Activated CD4-positive, alpha-beta T cell treated with anti-CD3 and anti-CD28 coated beads for 36 hours (primary cell): ENCODE data around the gene HBG2. TPM values are rescaled to one million over a fixed set of nuclear protein-coding genes. Genes with fewer than 3 reads are reported as not detected.
"Not testable (repeated sequence)": the region's sequence is repeated elsewhere in the genome, so short reads cannot be mapped to it uniquely, and the experiment has no call there.

Experiments used
- ATAC-seq: fragments of 200-7000 bp; cut with Tn5 transposase; one replicate; pipeline ENCODE4 v1.10.0; 2021; ENCODE audit warnings: mild to moderate bottlenecking, moderate library complexity
- CTCF ChIA-PET: fragments of 350-600 bp; sonication (Branson Sonifier 250); formaldehyde crosslinking; loops from one replicate; lab custom pipeline; 2021; ENCODE audit warnings: antibody characterized with exemption; lab: Charles Lee
- POLR2A ChIA-PET: fragments of 350-600 bp; sonication (Branson Sonifier 250); formaldehyde crosslinking; loops from one replicate; lab custom pipeline; 2021; ENCODE audit warnings: antibody characterized with exemption, inconsistent platforms; lab: Charles Lee
- DNase-seq: peaks from one replicate; pipeline ENCODE4 v3.0.0-alpha.2; 2020
- H3K27ac Mint-ChIP-seq: one replicate; pipeline ENCODE4 v1.8.0; 2021; ENCODE audit warnings: mixed read lengths
- H3K27me3 Mint-ChIP-seq: one replicate; pipeline ENCODE4 v1.8.0; 2021; ENCODE audit warnings: mixed read lengths
- H3K36me3 Mint-ChIP-seq: one replicate; pipeline ENCODE4 v1.8.0; 2021; ENCODE audit warnings: low read depth, mixed read lengths
- H3K4me1 Mint-ChIP-seq: one replicate; pipeline ENCODE4 v1.8.0; 2021; ENCODE audit warnings: mixed read lengths
- H3K4me3 Mint-ChIP-seq: one replicate; pipeline ENCODE4 v1.8.0; 2021; ENCODE audit warnings: mild to moderate bottlenecking, moderate library complexity, mixed read lengths
- H3K9me3 Mint-ChIP-seq: one replicate; pipeline ENCODE4 v1.8.0; 2021; ENCODE audit warnings: low read depth, mixed read lengths
- intact Hi-C, 2 experiments: fragments of 100-400 bp; cut with DNase I in 1 of 2; cut with micrococcal nuclease in 1 of 2; formaldehyde crosslinking; loops; one replicate each; pipeline versions ENCODE4 v1.14.2 to v1.15.1; 2022 to 2024; cut with DNase I, micrococcal nuclease
- total RNA-seq, 2 experiments: library from RNA; stranded (reverse); gene quantifications; one replicate each; pipeline ENCODE4 v1.2.3, GENCODE V29; 2021

The HBG2 gene
- total RNA-seq, 2 experiments from 2014 or later, result not detected

DNA sequence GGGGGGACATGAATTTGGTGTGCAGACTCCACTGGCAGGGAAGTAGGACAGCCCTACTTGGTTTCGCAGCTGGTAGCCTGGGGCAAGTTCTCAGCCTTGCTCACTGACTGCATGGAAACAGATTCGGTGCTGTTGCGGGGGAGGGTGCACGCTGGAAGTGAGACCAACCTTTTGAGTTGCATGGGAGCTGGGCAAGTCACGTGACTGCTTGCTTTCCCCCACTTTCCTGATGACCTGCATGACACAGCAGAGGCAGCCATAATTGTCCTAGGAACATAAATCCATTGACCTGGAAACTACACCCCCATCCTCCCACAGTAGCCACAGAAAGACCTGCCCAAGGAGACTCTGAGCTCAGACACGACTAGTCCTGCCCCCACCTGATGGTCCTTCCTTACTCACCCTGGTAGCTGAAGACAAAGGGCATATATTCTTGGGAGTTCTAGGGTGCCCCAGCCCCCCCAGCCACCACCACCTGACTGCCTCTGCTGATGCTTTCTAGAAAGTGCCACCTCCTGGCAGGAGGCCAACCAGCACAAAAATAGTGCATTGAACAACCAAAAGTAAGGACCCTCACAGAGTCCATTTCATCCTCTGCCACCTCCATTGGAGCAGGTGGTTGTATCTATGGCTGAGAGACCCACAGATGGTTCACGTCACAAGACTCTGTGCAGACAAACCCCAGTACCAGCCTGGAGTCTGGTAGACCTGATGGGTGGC is 4.1 kb upstream of the HBG2 start:
- H3K27ac Mint-ChIP-seq, result no peak overlapping the region
- CTCF ChIA-PET, result interaction anchor here (0.6 kb wide), 1 partner anchor 271 kb away, joined by 3 read pairs; no protein-coding TSS in a partner anchor
- no peak overlapping the region for H3K4me3 Mint-ChIP-seq
- no peaks in the 10 kb centered on the region for H3K36me3 Mint-ChIP-seq
- peaks cover 5% of the 10 kb centered on the region for H3K27me3 Mint-ChIP-seq
- H3K4me1 Mint-ChIP-seq, result no peaks in the 10 kb centered on the region
- DNase-seq (no peak), ATAC-seq (no peak)
- POLR2A ChIA-PET, result no interaction called here
- no peaks in the 10 kb centered on the region for H3K9me3 Mint-ChIP-seq
- intact Hi-C loops, result no loop called here

DNA sequence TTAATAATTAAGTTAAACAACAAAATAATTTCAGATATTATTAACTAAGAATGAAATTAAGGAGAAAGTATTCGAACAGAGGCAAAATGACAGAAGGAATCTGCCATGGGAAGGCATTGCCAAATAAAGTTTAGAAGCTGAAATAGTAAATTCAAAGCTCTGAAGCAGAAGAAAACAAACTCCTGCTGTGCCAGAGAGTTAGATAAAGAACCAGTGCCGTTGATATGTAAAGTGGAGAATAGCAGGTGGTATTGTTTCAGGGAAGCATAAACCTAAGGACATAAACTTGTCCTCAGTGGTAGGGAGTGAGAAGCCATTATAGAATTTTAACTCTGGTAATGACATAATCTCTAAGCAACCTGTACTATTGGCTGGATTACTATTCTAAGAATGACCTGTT is 2.7 kb upstream of the HBG2 start:
- H3K4me3 Mint-ChIP-seq, result no peak overlapping the region
- peaks cover 3% of the 10 kb centered on the region for H3K27me3 Mint-ChIP-seq
- H3K36me3 Mint-ChIP-seq, result no peaks in the 10 kb centered on the region
- H3K4me1 Mint-ChIP-seq, result no peaks in the 10 kb centered on the region
- no peak for ATAC-seq
- ChIA-PET POLR2A (no interaction called here), CTCF (no interaction called here)
- DNase-seq, result no peak
- no peaks in the 10 kb centered on the region for H3K9me3 Mint-ChIP-seq
- H3K27ac Mint-ChIP-seq, result no peak overlapping the region
- intact Hi-C loops, result no loop called here

DNA sequence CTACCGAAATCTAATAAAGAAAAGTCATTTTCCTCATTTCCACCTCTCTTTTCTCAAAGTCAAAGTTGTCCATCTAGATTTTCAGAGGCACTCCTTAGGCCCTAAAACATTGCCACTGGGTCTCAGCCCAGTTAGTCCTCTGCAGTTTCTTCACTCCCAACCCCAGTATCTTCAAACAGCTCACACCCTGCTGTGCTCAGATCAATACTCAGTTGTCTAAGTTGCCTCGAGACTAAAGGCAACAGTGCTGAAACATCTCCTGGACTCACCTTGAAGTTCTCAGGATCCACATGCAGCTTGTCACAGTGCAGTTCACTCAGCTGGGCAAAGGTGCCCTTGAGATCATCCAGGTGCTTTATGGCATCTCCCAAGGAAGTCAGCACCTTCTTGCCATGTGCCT is 558 bp downstream of the HBG2 start:
- H3K27ac Mint-ChIP-seq, H3K27me3 Mint-ChIP-seq, H3K36me3 Mint-ChIP-seq, H3K9me3 Mint-ChIP-seq, ATAC-seq, intact Hi-C loops, POLR2A ChIA-PET, H3K4me3 Mint-ChIP-seq, CTCF ChIA-PET, DNase-seq, H3K4me1 Mint-ChIP-seq: not testable (repeated sequence)

DNA sequence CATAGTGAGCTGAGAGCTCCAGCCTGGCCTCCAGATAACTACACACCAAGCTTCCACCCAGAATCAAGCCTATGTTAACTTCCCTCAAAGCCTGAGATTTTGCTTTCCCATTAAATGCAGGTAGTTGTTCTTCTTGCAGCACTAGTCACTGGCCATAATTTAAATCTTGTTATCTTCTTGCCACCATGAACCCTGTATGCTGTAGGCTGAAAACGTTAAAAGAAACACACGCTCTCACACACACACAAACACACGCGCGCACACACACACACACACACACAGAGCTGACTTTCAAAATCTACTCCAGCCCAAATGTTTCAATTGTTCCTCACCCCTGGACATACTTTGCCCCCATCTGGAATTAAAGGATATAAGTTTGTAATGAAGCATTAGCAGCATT is 1.1 kb downstream of the HBG2 start:
- DNase-seq, H3K4me3 Mint-ChIP-seq, ATAC-seq, intact Hi-C loops, H3K27me3 Mint-ChIP-seq, H3K9me3 Mint-ChIP-seq, CTCF ChIA-PET, H3K27ac Mint-ChIP-seq, H3K36me3 Mint-ChIP-seq, POLR2A ChIA-PET, H3K4me1 Mint-ChIP-seq: not testable (repeated sequence)

DNA sequence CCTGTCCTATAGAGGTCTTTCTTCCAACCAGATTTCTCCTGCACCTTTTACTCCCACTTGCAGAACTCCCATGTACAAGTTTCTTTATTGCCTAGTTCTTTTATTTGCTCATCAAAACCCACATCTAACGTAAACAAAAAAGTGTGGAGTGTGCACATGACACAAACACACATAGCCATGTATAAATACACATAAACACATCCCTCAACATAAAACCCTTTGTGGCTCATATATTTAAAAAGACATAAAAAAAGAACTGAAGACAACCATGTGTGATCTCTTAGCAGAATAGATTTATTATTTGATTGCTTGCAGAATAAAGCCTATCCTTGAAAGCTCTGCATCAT is 1.7 kb downstream of the HBG2 start:
- H3K4me1 Mint-ChIP-seq, result no peaks in the 10 kb centered on the region
- H3K9me3 Mint-ChIP-seq, result no peaks in the 10 kb centered on the region
- H3K27me3 Mint-ChIP-seq, result peaks cover 4% of the 10 kb centered on the region
- ATAC-seq (no peak), DNase-seq (no peak)
- POLR2A ChIA-PET, result no interaction called here
- H3K27ac Mint-ChIP-seq, result no peak overlapping the region
- no peak overlapping the region for H3K4me3 Mint-ChIP-seq
- CTCF ChIA-PET, result no interaction called here
- intact Hi-C loops, result no loop called here
- H3K36me3 Mint-ChIP-seq, result no peaks in the 10 kb centered on the region

DNA sequence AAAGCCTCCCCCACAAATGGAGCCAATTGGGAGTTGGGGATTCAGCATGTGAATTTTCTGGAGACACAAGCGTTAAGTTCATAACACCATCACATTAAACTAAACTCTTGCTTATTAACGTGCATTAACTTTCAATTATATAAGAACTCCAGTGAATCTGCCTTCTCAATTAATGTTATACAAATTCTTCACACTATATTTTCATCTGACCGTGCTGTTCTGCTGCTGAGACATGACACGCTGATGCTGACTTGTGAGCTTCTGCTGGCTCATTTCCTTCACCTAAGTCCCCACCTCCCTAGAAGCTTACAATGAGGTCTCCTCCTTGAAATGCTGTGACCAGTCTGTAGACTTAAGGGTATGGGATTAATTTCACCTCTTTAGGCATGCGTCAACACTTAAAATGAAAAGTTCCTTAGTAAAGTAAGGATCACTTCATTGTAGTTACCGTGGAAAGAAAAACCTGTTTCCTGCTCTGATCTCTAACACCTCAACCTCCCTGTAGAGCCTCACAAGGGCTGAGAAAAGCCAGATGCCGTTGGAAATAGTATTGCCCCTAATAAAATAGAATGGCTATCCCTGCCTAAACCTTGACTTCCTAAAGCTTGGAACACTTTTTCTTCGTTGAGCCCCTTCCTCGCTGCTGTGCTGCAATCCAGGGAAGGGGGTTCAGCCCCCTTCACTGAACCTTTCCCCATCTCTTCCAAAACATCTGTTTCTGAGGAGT is 2.2 kb downstream of the HBG2 start:
- Mint-ChIP-seq H3K27ac (no peak overlapping the region), H3K36me3 (no peaks in the 10 kb centered on the region), H3K4me3 (no peak overlapping the region), H3K4me1 (no peaks in the 10 kb centered on the region), H3K27me3 (peaks cover 2% of the 10 kb centered on the region), H3K9me3 (no peaks in the 10 kb centered on the region)
- POLR2A ChIA-PET, result no interaction called here
- intact Hi-C loops, result no loop called here
- ATAC-seq (no peak), DNase-seq (no peak)
- CTCF ChIA-PET, result no interaction called here

DNA sequence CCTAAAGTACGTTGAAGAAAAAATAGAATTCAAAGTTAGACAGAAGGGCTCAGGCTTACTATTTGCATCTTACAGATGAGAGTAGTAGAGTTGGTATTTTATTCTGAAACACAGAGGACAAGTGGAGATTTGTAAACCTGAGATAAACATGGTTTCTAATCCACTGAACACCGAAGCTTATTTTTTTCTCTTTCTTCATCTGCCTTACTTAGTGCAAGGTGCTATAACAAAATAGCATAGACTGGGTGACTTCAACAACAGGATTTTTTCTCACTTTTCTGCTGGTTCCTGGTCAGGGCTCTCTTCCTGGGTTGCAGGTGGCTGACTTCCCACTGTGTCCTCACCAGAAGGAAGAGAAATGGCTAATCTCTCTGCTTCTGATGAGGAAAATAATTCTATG is 2.8 kb downstream of the HBG2 start:
- intact Hi-C loops, result no loop called here
- POLR2A ChIA-PET, result no interaction called here

DNA sequence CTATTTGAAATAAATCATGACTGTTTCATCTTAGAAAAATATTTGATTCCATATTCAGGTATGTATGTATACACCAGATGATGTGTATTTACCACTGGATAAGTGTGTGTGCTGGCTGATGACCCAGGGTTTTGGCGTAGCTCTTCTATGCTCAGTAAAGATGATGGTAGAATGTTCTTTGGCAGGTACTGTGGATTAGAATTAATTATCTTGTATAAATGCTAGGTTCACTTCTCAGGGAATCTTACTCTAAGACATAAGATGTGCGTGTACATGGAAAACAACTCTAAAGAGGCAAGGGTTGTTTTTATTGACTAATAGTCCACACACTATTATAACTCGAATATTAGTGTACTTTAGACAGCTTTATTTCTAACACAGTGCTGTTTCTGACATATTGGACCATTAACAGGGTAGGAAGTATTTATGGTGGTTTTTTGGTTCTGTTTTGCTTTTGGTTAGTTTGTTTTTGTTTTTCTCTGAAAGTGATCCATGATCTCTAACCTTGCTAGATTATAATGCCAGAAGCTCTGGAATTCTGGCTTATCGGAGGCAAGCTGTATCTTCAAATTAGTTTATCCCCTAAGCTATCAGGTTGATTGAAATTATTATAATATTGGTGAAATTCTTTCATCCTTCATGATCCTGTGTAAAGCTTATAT is 3.9 kb downstream of the HBG2 start:
- Mint-ChIP-seq H3K27me3 (peaks cover 2% of the 10 kb centered on the region), H3K4me1 (no peaks in the 10 kb centered on the region), H3K36me3 (no peaks in the 10 kb centered on the region), H3K4me3 (no peak overlapping the region), H3K27ac (no peak overlapping the region), H3K9me3 (no peaks in the 10 kb centered on the region)
- ATAC-seq (no peak), DNase-seq (no peak)
- intact Hi-C loops, result no loop called here
- POLR2A ChIA-PET, result no interaction called here
- CTCF ChIA-PET, result interaction anchor here (1.4 kb wide), 1 partner anchor 9 kb away, joined by 3 read pairs; no protein-coding TSS in a partner anchor

More for the DNA sequence above, 2.8 kb downstream of the HBG2 start:
- Mint-ChIP-seq H3K27ac (no peak overlapping the region), H3K27me3 (peaks cover 2% of the 10 kb centered on the region), H3K4me3 (no peak overlapping the region), H3K9me3 (no peaks in the 10 kb centered on the region), H3K4me1 (no peaks in the 10 kb centered on the region), H3K36me3 (no peaks in the 10 kb centered on the region)
- CTCF ChIA-PET, result no interaction called here
- ATAC-seq (no peak), DNase-seq (no peak)

DNA sequence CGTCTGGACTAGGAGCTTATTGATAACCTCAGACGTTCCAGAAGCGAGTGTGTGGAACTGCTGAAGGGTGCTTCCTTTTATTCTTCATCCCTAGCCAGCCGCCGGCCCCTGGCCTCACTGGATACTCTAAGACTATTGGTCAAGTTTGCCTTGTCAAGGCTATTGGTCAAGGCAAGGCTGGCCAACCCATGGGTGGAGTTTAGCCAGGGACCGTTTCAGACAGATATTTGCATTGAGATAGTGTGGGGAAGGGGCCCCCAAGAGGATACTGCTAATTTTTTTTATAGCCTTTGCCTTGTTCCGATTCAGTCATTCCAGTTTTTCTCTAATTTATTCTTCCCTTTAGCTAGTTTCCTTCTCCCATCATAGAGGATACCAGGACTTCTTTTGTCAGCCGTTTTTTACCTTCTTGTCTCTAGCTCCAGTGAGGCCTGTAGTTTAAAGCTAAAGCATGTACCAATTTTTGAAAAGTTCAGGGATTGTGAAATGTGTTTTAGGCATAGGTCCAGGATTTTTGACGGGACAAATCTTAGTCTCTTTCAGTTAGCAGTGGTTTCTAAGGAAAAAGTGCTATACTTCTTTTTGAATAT is 4.7 kb downstream of the HBG2 start, which contains the start of gene HBG1:
TSS of gene HBG1 (minus strand) at position 51 of the 590 bp plus-strand sequence. CDS start 53 bp downstream, outside the sequence.
- H3K4me3 Mint-ChIP-seq, ATAC-seq, H3K36me3 Mint-ChIP-seq, H3K27ac Mint-ChIP-seq, H3K9me3 Mint-ChIP-seq, DNase-seq, H3K4me1 Mint-ChIP-seq, H3K27me3 Mint-ChIP-seq, POLR2A ChIA-PET, intact Hi-C loops: not testable (repeated sequence)
- CTCF ChIA-PET, result interaction anchor here (1.4 kb wide), 1 partner anchor 10 kb away, joined by 3 read pairs; no protein-coding TSS in a partner anchor

DNA sequence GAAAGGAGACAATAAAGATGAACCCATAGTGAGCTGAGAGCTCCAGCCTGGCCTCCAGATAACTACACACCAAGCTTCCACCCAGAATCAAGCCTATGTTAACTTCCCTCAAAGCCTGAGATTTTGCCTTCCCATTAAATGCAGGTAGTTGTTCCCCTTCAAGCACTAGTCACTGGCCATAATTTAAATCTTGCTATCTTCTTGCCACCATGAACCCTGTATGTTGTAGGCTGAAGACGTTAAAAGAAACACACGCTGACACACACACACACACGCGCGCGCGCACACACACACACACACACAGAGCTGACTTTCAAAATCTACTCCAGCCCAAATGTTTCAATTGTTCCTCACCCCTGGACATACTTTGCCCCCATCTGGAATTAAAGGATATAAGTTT is 6.1 kb downstream of the HBG2 start:
- H3K27ac Mint-ChIP-seq, POLR2A ChIA-PET, H3K4me3 Mint-ChIP-seq, H3K27me3 Mint-ChIP-seq, DNase-seq, ATAC-seq, intact Hi-C loops, H3K36me3 Mint-ChIP-seq, CTCF ChIA-PET, H3K4me1 Mint-ChIP-seq, H3K9me3 Mint-ChIP-seq: not testable (repeated sequence)

DNA sequence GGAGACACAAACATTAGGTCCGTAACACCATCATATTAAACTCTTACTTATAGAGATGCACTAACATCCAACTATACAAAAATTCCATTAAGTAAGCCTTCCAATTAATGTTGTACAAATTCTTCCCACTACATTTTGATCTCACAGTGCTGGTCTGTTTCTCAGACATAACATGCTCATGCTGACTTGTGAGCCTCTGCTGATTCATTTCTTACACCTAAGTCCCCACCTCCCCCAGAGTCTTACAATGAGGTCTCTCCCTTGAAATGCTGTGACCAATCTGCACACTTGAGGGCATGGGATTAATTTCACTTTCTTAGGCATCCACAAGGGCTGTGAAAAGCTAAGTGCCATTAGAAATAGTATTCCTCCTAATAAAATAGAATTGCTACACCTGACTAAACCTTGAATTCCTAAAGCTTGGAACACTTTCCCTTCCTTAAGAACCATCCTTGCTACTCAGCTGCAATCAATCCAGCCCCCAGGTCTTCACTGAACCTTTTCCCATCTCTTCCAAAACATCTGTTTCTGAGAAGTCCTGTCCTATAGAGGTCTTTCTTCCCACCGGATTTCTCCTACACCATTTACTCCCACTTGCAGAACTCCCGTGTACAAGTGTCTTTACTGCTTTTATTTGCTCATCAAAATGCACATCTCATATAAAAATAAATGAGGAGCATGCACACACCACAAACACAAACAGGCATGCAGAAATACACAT is 6.9 kb downstream of the HBG2 start:
- ChIA-PET CTCF (no interaction called here), POLR2A (no interaction called here)
- peaks cover 6% of the 10 kb centered on the region for H3K27me3 Mint-ChIP-seq
- no peaks in the 10 kb centered on the region for H3K4me1 Mint-ChIP-seq
- intact Hi-C loops, result no loop called here
- no peaks in the 10 kb centered on the region for H3K36me3 Mint-ChIP-seq
- H3K9me3 Mint-ChIP-seq, result no peaks in the 10 kb centered on the region
- no peak overlapping the region for H3K4me3 Mint-ChIP-seq
- no peak for ATAC-seq
- H3K27ac Mint-ChIP-seq, result no peak overlapping the region
- no peak for DNase-seq
